ENCODE data around the gene FGF18.

- TF ChIP-seq CTCF (IDR thresholded peaks at IDR 0.05): no peak
- no peak for TF ChIP-seq POLR2A (IDR thresholded peaks at IDR 0.05)
- TF ChIP-seq EP300 (IDR thresholded peaks at IDR 0.05): no peak
Observed at GRCh38 chr5:171419688-171420430, 412 bp downstream of the FGF18 start.
